ENCODE results near the gene NUDT8. TPM values are rescaled to one million over a fixed set of nuclear protein-coding genes. Genes with fewer than 3 reads are reported as not detected.

Gene NUDT8
- total RNA-seq, 1 donor from 2014 or later, result 5.1 TPM

DNA sequence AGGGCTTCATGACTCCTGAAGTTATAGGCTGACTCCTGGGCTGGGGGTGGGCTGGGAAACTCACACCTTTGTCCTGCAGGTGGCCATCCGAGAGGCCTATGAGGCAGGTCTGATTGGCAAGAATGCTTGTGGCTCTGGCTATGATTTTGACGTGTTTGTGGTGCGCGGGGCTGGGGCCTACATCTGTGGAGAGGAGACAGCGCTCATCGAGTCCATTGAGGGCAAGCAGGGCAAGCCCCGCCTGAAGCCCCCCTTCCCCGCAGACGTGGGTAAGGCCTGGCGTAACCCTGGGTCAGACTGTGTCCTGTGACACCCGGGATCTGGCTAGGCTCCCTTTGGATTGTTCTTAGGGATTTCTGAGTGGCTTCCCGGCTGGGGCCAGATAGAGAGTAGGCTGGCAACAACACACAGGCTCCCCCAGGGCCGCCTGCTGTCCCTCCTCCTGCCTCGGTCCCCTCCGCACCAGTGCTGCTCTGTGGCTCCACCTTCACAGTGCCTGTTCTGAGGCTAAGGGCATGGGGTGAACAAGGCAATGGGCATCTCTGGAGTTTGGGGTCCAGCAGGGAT is 19.4 kb downstream of the NUDT8 start:
- TF ChIP-seq, protein P1, sequence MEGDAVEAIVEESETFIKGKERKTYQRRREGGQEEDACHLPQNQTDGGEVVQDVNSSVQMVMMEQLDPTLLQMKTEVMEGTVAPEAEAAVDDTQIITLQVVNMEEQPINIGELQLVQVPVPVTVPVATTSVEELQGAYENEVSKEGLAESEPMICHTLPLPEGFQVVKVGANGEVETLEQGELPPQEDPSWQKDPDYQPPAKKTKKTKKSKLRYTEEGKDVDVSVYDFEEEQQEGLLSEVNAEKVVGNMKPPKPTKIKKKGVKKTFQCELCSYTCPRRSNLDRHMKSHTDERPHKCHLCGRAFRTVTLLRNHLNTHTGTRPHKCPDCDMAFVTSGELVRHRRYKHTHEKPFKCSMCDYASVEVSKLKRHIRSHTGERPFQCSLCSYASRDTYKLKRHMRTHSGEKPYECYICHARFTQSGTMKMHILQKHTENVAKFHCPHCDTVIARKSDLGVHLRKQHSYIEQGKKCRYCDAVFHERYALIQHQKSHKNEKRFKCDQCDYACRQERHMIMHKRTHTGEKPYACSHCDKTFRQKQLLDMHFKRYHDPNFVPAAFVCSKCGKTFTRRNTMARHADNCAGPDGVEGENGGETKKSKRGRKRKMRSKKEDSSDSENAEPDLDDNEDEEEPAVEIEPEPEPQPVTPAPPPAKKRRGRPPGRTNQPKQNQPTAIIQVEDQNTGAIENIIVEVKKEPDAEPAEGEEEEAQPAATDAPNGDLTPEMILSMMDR (IDR thresholded peaks at IDR 0.05; ENCODE audit: insufficient read depth, low read length, poor library complexity, severe bottlenecking), result no peak

DNA sequence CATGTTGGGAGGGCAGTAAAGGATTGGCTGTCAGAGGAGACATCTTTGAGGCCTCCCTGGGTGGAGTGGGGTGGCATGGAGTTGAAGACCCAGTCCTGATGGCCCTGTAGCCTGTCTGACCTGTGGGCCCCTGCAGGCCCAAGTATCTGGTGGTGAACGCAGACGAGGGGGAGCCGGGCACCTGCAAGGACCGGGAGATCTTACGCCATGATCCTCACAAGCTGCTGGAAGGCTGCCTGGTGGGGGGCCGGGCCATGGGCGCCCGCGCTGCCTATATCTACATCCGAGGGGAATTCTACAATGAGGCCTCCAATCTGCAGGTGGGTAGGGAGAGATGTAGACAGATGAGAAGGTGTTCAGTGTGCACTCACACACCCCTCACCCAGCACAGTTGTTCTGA is 20.4 kb downstream of the NUDT8 start:
- TF ChIP-seq, protein P1 (IDR thresholded peaks at IDR 0.05; ENCODE audit: insufficient read depth, low read length, poor library complexity, severe bottlenecking), result no peak

More for the DNA sequence above, 19.4 kb downstream of the NUDT8 start:
- no peak overlapping the region for H3K4me3 ChIP-seq (ENCODE audit: low read depth, low read length)
- no peak for DNase-seq (ENCODE audit: low read depth)
- H3K36me3 ChIP-seq (ENCODE audit: control insufficient read depth, insufficient read depth, low read length), result no peaks in the 10 kb centered on the region
- H3K27me3 ChIP-seq (ENCODE audit: control insufficient read depth, insufficient read depth, low read length), result peaks cover 3% of the 10 kb centered on the region

DNA sequence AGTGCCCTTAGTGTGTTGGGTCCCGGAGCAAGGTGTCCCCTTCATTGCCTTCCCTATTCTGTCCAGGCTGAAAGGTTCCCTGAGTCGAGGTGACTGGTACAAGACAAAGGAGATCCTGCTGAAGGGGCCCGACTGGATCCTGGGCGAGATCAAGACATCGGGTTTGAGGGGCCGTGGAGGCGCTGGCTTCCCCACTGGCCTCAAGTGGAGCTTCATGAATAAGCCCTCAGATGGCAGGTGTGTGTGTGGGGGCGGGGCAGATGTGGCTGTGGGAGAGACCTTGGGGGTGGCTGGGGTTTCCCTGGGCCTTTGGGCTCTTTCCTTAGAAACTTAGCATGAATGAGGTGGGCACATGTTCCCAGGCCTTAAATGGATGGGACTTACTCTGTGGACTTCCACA is 21.3 kb downstream of the NUDT8 start:
- no peak for DNase-seq (ENCODE audit: low read depth)
- Histone ChIP-seq H3K4me3 (ENCODE audit: low read depth, low read length) (no peak overlapping the region), H3K36me3 (ENCODE audit: control insufficient read depth, insufficient read depth, low read length) (no peaks in the 10 kb centered on the region), H3K27me3 (ENCODE audit: control insufficient read depth, insufficient read depth, low read length) (no peaks in the 10 kb centered on the region)
- TF ChIP-seq, protein P1 (IDR thresholded peaks at IDR 0.05; ENCODE audit: insufficient read depth, low read length, poor library complexity, severe bottlenecking), result no peak

More for the DNA sequence above, 20.4 kb downstream of the NUDT8 start:
- H3K27me3 ChIP-seq (ENCODE audit: control insufficient read depth, insufficient read depth, low read length), result no peaks in the 10 kb centered on the region
- no peak overlapping the region for H3K4me3 ChIP-seq (ENCODE audit: low read depth, low read length)
- no peak for DNase-seq (ENCODE audit: low read depth)
- no peaks in the 10 kb centered on the region for H3K36me3 ChIP-seq (ENCODE audit: control insufficient read depth, insufficient read depth, low read length)

DNA sequence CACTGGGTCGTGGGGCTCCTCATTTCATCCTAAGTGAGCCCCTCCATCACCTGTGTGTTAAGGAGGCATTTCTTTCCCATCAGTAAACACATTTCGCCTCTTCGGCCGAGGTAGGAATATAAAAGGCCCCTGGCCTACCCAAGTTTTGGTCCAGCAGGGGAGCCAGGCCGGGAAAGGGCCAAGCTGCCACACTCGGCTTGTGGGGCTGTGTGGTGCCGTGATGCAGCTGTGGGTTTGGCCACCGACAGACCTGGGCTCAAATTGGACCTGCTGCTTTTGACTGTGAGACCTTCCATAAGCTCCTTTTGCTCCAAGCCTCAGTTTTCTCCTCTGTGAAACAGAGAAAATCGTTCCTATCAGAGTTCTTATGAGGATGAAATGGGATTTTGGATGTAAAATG is 22.2 kb downstream of the NUDT8 start:
- no peaks in the 10 kb centered on the region for H3K27me3 ChIP-seq (ENCODE audit: control insufficient read depth, insufficient read depth, low read length)
- TF ChIP-seq, protein P1 (IDR thresholded peaks at IDR 0.05; ENCODE audit: insufficient read depth, low read length, poor library complexity, severe bottlenecking), result no peak
- H3K4me3 ChIP-seq (ENCODE audit: low read depth, low read length), result peak overlapping the region; percentile 71
- DNase-seq (ENCODE audit: low read depth), result no peak
- H3K36me3 ChIP-seq (ENCODE audit: control insufficient read depth, insufficient read depth, low read length), result no peaks in the 10 kb centered on the region

DNA sequence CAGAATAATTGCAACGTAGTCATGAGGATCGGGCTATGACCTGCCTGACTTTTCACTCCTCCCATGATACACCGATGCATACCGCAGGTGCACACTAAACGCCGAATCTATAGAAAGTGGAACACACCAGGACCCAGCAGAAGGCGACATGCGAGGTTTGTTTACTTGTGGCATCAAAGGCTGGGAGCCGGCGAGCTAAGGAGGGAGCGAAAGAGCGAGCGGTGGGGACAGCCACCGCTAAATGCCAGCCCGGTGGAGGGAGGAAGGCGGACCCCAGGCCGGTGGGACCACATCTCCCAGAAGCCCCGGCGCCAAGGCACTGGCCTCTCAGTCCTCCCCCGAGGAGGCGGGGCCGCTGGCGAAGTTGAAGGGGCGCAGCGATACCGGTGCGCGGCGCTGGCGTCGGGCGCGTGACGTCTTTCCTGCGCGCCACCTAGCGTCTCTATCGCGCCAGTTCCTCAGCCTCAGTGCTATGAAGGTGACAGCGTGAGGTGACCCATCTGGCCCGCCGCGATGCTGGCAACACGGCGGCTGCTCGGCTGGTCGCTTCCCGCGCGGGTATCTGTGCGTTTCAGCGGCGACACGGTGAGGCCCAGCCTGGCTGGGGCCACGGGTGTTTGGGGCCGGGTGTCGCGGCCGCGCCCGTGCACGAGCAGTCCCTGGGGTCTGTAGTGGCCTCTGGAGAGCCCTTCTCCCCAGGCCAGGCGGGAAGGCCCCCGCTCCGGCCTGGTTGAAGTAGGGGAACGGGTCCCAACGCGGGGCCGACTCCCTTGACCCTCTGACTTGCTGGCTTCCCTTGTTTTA is 23.0 kb downstream of the NUDT8 start, which contains the start of gene NDUFV1:
Gene NDUFV1, plus strand, starts transcription at position 445 of the 804 bp plus-strand sequence. Its CDS starts 69 bp downstream, at position 514.
- TF ChIP-seq, protein P1 (IDR thresholded peaks at IDR 0.05; ENCODE audit: insufficient read depth, low read length, poor library complexity, severe bottlenecking), result peak; percentile 54
- Histone ChIP-seq H3K27me3 (ENCODE audit: control insufficient read depth, insufficient read depth, low read length) (no peaks in the 10 kb centered on the region), H3K4me3 (ENCODE audit: low read depth, low read length) (peak within 1 kb of the TSS; percentile 71), H3K36me3 (ENCODE audit: control insufficient read depth, insufficient read depth, low read length) (no peaks in the 10 kb centered on the region)
- DNase-seq (ENCODE audit: low read depth), result peak; percentile 61
